Epithelial cell of umbilical artery (primary cell): ENCODE measurements around the gene CCDC137. TPM values are rescaled to one million over a fixed set of nuclear protein-coding genes. Genes with fewer than 3 reads are reported as not detected.

Source experiments
- total RNA-seq: library from RNA; depleted of rRNA; stranded (reverse); fragments of >200 nt; gene quantifications from 2 replicates; pipeline ENCODE4 v1.2.3, GENCODE V29; 2014

CCDC137 gene
- 9.3 and 10.7 TPM in 2 replicates for total RNA-seq

GRCh38 chr17:81666342-81667191 lies at the start of gene CCDC137, which contains the start of gene OXLD1:
Gene CCDC137, plus strand, starts transcription at chr17:81666737. Its CDS starts 30 bp downstream, at chr17:81666767.
Gene OXLD1, minus strand, starts transcription at chr17:81666605. Its CDS starts 28 bp downstream, at chr17:81666577.

GRCh38 chr17:81636505-81637288 lies 29.8 kb upstream of the CCDC137 start, which contains the start of the genes NPLOC4 and TSPAN10:
Gene NPLOC4, minus strand, starts transcription at chr17:81637112. Its CDS starts 182 bp downstream, at chr17:81636930.
Gene TSPAN10, plus strand, starts transcription at chr17:81637196. Its CDS starts 5,217 bp downstream, at chr17:81642413.

GRCh38 chr17:81656118-81656743 lies 10.3 kb upstream of the CCDC137 start, which contains the start of gene PDE6G:
Gene PDE6G, minus strand, starts transcription at chr17:81656542. Its CDS starts 3,237 bp downstream, at chr17:81653305.

GRCh38 chr17:81683584-81684441 lies 17.3 kb downstream of the CCDC137 start, which contains the start of the genes ARL16 and HGS:
Gene ARL16, minus strand, starts transcription at chr17:81683797. Its CDS starts 44 bp downstream, at chr17:81683753.
Gene HGS, plus strand, starts transcription at chr17:81684011. Its CDS starts 56 bp downstream, at chr17:81684067.

GRCh38 chr17:81702934-81703746 lies 36.6 kb downstream of the CCDC137 start, which contains the start of gene MRPL12:
Gene MRPL12, plus strand, starts transcription at chr17:81703367. Its CDS starts 135 bp downstream, at chr17:81703502.

GRCh38 chr17:81711814-81712467 lies 45.4 kb downstream of the CCDC137 start, which contains the start of gene SLC25A10:
Gene SLC25A10, plus strand, starts transcription at chr17:81712284. Its CDS starts 143 bp downstream, at chr17:81712427.

Other genes starting within 250 kb of the CCDC137 start
- gene ACTG1, start 153.9 kb upstream of the CCDC137 start, total RNA-seq, result 7,045 and 11,034 TPM in 2 replicates
- gene FSCN2, start 138.4 kb upstream of the CCDC137 start, total RNA-seq, result 0.65 TPM in 1 of 2 replicates, not detected in the other
- gene FAAP100, start 114.4 kb upstream of the CCDC137 start, total RNA-seq, result 19.5 and 19.8 TPM in 2 replicates
- 75.4 and 83.9 TPM in 2 replicates for gene NPLOC4, start 29.6 kb upstream of the CCDC137 start, total RNA-seq
- 0.32 and 0.46 TPM in 2 replicates for gene TSPAN10, start 29.5 kb upstream of the CCDC137 start, total RNA-seq
- 0.76 and 0.97 TPM in 2 replicates for gene PDE6G, start 10.2 kb upstream of the CCDC137 start, total RNA-seq
- 33.7 and 39.6 TPM in 2 replicates for gene OXLD1, start 132 bp upstream of the CCDC137 start, total RNA-seq
- 21.1 and 39.6 TPM in 2 replicates for gene ARL16, start 17.1 kb downstream of the CCDC137 start, total RNA-seq
- gene HGS, start 17.3 kb downstream of the CCDC137 start, total RNA-seq, result 64.3 and 78.6 TPM in 2 replicates
- 11.0 and 13.7 TPM in 2 replicates for gene MRPL12, start 36.6 kb downstream of the CCDC137 start, total RNA-seq
- 17.5 and 21.6 TPM in 2 replicates for gene SLC25A10, start 45.5 kb downstream of the CCDC137 start, total RNA-seq
- not detected in 2 replicates for gene GCGR, start 137.4 kb downstream of the CCDC137 start, total RNA-seq
- 126 and 148 TPM in 2 replicates for gene MCRIP1, start 166.6 kb downstream of the CCDC137 start, total RNA-seq
- gene PPP1R27, start 168.3 kb downstream of the CCDC137 start, total RNA-seq, result not detected in 2 replicates
- gene P4HB, start 193.8 kb downstream of the CCDC137 start, total RNA-seq, result 648 and 838 TPM in 2 replicates
- gene ARHGDIA, start 204.6 kb downstream of the CCDC137 start, total RNA-seq, result 59.0 and 168 TPM in 2 replicates
- 233 and 248 TPM in 2 replicates for gene ALYREF, start 224.8 kb downstream of the CCDC137 start, total RNA-seq
- 208 and 256 TPM in 2 replicates for gene ANAPC11, start 225.0 kb downstream of the CCDC137 start, total RNA-seq
- not detected in 2 replicates for gene NPB, start 235.5 kb downstream of the CCDC137 start, total RNA-seq
- gene PCYT2, start 244.7 kb downstream of the CCDC137 start, total RNA-seq, result 45.5 and 59.4 TPM in 2 replicates